Brain pericyte (primary cell): ENCODE measurements around the gene ZNF335.
"Not testable (repeated sequence)": the region's sequence is repeated elsewhere in the genome, so short reads cannot be mapped to it uniquely, and the experiment has no call there.

Experiments used
- DNase-seq: peaks from one replicate; pipeline ENCODE4 v3.0.0-alpha.2; 2012; ENCODE audit warnings: low read depth, low spot score

Gene ZNF335

DNA sequence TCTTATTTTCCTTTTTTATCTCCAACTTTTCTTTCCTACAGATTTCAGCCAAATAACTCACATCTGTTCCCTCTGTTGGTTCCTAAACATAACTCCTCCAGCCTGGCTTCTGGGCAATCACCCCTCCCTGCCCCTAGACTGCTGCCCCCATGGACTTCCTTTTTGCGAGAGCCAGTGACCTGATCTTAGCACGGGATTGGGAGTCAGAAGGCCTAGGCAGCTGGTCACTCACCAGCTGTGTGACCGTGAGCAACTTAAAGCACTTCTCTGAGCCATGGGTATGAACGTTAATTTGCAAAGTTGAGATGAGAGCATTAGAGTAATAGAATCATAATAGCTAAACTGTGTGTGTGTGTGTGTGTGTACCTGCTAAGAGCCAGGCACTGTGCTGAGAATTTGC lies 32.2 kb upstream of the ZNF335 start:
- DNase-seq, result no peak

- no peak for DNase-seq
These were observed 30.0 kb upstream of the ZNF335 start for GRCh38 chr20:46002008-46002407.

DNA sequence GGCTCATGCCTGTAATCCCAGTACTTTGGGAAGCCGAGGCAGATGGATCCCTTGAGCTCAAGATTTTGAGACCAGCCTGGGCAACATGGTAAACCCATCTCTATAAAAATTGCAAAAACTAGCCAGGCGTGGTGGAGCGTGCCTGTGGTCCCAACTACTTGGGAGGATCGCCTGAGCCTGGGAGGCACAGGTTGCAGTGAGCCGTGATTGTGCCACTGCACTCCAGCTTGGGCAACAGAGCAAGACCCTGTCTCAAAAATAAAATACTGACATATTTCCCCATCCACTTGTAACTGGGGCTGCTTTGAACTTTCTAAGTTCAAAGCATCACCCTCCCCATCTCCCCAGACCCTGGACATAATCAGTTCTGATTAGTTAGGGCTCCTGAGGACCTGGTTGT lies 29.5 kb upstream of the ZNF335 start:
- DNase-seq, result no peak

GRCh38 chr20:46000262-46000996 lies 28.4 kb upstream of the ZNF335 start:
- DNase-seq, result no peak

- no peak for DNase-seq
These were observed 27.7 kb upstream of the ZNF335 start for GRCh38 chr20:45999557-46000261.

DNA sequence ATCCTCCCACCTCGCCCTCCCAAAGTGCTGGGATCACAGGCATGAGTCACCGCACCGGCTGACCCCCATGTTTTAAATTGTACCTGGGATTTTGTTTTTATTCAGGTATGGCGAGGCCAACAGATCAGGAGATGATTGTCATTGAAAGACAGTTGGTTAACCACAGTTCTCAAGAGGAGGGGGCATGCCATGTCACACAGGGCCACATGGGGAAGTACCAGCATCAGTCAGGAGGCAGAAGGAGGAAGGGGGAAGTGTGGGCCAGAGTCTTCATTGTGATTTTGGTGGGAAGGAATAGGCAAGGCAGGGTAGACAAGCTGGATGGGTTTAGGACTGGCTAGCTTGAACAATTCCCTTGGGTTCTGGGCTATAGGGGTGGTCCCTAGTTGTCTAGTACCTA lies 26.8 kb upstream of the ZNF335 start:
- DNase-seq, result no peak

- no peak for DNase-seq
These were observed 26.3 kb upstream of the ZNF335 start for GRCh38 chr20:45998337-45998736.

- no peak for DNase-seq
These were observed 25.2 kb upstream of the ZNF335 start for GRCh38 chr20:45997187-45997586.

- not testable (repeated sequence) for DNase-seq
These were observed 23.6 kb upstream of the ZNF335 start for GRCh38 chr20:45995495-45996097.

GRCh38 chr20:45994761-45995493 lies 22.9 kb upstream of the ZNF335 start:
- no peak for DNase-seq

DNA sequence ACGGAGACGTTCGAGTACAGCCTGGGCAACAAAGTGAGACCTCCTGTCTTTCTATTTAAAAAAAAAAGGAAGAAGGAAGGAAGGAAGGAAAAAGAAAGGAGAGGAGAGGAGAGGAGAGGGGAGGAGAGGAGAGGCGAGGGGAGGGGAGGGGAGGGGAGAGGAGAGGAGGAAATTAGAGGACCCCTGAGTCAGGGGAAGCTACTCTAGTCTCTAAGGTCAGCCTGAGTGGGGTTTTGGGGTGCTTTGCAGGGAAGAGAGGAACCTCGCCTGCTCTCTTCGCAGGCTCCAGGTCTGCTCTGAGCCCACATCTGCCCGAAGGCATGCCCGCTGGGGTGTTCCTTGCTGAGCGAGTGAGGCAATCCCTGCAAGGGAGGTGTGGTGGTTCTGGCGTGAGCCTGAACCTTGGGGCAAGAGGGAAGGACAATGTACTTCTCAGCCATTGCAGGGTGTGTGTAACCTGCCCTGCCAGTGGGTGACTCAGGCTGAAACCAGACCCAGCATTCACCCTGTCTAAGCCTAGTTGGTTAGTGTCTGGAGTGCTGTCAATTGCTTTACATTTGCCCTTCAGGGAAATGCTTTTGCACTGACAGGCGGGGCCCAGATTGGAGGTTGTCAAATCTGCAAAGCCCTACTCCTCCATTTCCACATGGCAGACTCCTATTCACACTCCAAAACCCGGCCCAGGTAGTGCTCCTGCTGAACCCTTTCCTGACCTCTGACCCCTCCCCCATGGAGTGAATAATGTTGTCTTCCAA lies 21.4 kb upstream of the ZNF335 start:
- DNase-seq, result no peak

GRCh38 chr20:45991616-45992015 lies 19.6 kb upstream of the ZNF335 start:
- no peak for DNase-seq

DNA sequence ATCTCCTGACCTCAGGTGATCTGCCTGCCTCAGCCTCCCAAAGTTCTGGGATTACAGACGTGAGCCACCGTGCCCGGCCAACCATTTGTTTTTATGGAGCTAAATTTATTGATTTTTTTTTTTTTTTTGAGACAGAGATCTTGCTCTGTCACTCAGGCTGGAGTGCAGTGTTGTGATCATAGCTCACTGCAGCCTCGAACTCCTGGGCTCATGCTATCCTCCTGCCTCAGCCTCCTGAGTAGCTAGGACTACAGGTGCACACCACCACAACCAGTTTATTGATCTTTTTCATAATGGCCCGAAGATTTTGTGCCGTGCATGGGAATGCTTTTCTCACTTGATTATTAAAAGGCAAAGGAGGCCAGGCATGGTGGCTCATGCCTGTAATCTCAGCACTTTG lies 16.8 kb upstream of the ZNF335 start:
- DNase-seq, result not testable (repeated sequence)

- DNase-seq, result no peak
These were observed 15.2 kb upstream of the ZNF335 start for GRCh38 chr20:45987108-45987780.

DNA sequence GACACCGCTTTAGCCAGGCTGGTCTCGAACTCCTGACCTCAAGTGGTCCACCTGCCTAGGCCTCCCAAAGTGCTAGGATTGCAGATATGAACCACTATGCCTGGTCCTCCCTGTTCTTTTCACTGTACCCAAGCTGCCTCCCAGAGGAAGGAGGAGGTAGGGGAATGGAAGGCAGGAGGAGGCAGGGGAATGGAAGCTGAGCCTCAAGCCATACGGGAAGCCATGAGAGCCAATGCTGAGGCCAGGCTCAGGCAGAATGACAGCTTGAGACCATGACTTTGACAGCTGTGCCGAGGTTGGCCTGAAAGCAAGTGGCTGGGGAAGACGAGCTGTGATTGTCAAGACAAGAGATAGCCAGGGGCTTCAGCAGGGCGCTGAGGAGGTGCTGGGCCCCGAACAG lies 13.6 kb upstream of the ZNF335 start:
- DNase-seq, result no peak

DNA sequence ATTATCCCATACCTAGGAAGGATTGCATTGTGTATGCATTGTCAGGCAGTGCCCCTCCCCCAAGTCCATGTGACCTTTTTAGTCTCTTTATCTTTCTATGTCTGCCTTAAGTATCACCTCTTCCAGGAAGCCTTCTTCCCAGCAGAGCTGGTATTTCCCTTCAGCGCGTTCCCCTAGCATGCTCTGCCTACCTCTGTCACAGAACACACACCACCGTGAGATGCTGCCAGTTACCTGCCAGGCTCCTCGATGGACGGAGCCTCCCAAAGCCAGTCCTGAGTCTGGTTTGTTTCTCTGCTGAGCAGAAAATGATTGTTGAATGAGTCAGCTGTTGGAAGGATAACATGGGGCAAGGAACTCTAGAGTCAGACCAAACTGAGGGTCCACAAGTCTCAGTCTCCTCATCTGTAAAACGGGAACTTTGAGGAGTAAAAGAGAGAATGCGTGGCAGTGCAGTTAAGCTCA lies 11.3 kb upstream of the ZNF335 start:
- DNase-seq, result no peak

- no peak for DNase-seq
These were observed 9.3 kb upstream of the ZNF335 start for GRCh38 chr20:45981261-45981660.

DNA sequence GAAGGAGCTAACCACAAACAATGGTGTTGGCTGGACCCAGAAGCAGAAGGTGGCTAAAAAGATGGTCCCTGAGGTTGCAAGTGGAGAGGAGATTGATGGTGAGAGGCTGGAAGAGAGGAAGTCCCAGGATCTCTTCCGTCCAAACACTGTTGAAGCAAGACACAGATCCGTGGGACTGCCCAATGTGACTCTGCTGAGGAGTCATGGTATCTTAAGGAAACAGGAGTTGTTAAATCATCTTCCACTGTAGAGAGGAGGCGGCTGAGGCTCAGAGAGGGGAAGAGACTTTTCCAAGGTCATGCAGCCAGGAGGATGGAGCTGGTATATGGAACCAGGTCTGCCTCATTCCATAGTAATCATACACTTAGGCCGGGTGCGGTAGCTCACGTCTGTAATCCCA lies 4.1 kb upstream of the ZNF335 start:
- DNase-seq, result no peak

GRCh38 chr20:45975686-45976085 lies 3.7 kb upstream of the ZNF335 start:
- DNase-seq, result no peak

DNA sequence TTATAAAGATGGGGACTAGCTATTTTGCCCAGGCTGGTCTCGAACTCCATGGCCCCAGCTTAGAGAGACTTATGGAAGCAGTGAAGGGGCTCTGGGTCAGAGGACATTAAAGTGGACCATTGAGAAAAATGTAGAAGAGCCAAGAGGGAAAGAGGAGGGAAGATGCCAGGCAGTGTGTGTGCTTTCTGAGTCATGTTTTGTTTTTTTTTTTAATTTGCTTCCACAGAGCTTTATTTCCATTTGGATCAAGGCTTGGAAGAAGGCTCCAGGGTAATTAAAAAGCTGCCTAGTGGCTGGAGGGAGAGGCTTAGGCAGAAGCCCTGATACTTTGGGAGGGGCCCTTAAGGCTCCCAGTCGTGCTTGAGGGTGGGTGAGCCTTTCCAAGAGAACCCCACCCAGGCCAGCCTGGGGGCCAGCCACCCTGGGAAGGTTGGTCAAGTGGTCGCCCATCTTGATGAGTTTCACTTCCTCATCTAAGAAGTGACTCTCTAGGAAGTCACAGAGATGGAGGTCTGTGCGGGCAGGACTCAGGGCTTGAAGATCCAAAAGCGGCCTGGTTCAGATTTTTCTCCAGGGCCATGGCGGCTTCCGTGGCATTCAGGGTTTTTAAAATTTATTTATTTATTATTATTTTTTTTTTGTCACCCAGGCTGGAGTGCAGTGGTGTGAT lies 3.0 kb upstream of the ZNF335 start:
- no peak for DNase-seq
